Upper lobe of left lung (tissue), 6 donors: ENCODE results near the gene PKNOX2. TPM values are rescaled to one million over a fixed set of nuclear protein-coding genes. Genes with fewer than 3 reads are reported as not detected.
A peak's percentile ranks its signal among the peaks of the same experiment; 100 is the strongest.

ENCODE experiments used
- ATAC-seq, 2 donors: fragments of 200-7000 bp; cut with Tn5 transposase; one replicate each; pipeline ENCODE4 v1.9.1; 2022; ENCODE audit warnings: mild to moderate bottlenecking in 2 of 2, moderate library complexity in 2 of 2; ENCODE audit not compliant: low FRiP score in 2 of 2
- DNase-seq, 2 donors: peaks; one replicate each; pipeline ENCODE4 v3.0.0-alpha.2; 2019 to 2020
- H3K27ac ChIP-seq, 4 donors: fragments of 200-600 bp; sonication (generic); one replicate each; pipeline ENCODE4 v1.5.1; 2016 to 2019
- H3K27me3 ChIP-seq, 4 donors: fragments of 200-600 bp; sonication (generic); one replicate each; pipeline ENCODE4 v1.5.1; 2017 to 2019
- H3K36me3 ChIP-seq, 4 donors: fragments of 200-600 bp; sonication (generic); one replicate each; pipeline ENCODE4 v1.5.1; 2016 to 2019
- H3K4me1 ChIP-seq, 4 donors: fragments of 200-600 bp; sonication (generic); one replicate each; pipeline ENCODE4 v1.5.1; 2018 to 2019
- H3K4me3 ChIP-seq, 4 donors: fragments of 200-600 bp; sonication (generic); one replicate each; pipeline ENCODE4 v1.5.1; 2017 to 2019; ENCODE audit warnings: mild to moderate bottlenecking in 2 of 4, moderate library complexity in 1 of 4
- H3K9me3 ChIP-seq, 4 donors: fragments of 200-600 bp; sonication (generic); one replicate each; pipeline ENCODE4 v1.5.1; 2018 to 2019
- CTCF ChIP-seq, 6 experiments: fragments of 450-650 bp in 4 of 6; fragments of 200-600 bp in 2 of 6; sonication (generic) in 2 of 6; IDR thresholded peaks; one replicate each; pipeline ENCODE4 v1.5.1; 2016 to 2019; ENCODE audit warnings: antibody characterized with exemption in 6 of 6
- EP300 ChIP-seq, 4 donors: sonication (generic); formaldehyde crosslinking; IDR thresholded peaks; one replicate each; pipeline ENCODE4 v1.5.1; 2017; ENCODE audit warnings: antibody characterized with exemption in 4 of 4, control low read depth in 2 of 4
- POLR2A ChIP-seq, 4 donors: fragments of 450-650 bp; IDR thresholded peaks; one replicate each; pipeline ENCODE4 v1.5.1; 2016 to 2017; ENCODE audit warnings: antibody characterized with exemption in 4 of 4, mild to moderate bottlenecking in 2 of 4
- POLR2AphosphoS5 ChIP-seq, 2 donors: sonication (generic); formaldehyde crosslinking; IDR thresholded peaks; one replicate each; pipeline ENCODE4 v1.5.1; 2017; ENCODE audit warnings: antibody characterized with exemption in 2 of 2
- WGBS, 2 donors: methylation state at CpG; one replicate each; pipeline ENCODE4 v1.1.5; 2017 to 2018; 5-methylcytosine and 5-hydroxymethylcytosine counted together
- total RNA-seq, 6 donors: library from RNA; depleted of rRNA in 4 of 6; stranded (reverse); fragments of >200 nt in 4 of 6; gene quantifications; one replicate each; pipeline versions ENCODE4 v1.1.0 to v1.2.1, GENCODE V29; 2016 to 2021
- donor health status: DM: no; HTN: no; CAD: no; lungs with moderate emphysema.
- donor health status: DM: no; HTN: yes; CAD: no; lungs with severe emphysema.

Gene PKNOX2
- total RNA-seq, 6 donors from 2014 or later: 2.9 to 15.5 (median 8.4) TPM

- no peak for DNase-seq
- H3K27ac ChIP-seq: no peak overlapping the region
- WGBS, 2 donors: 82 to 88% methylated on average over 9 of the region's 9 CpGs
Observed at GRCh38 chr11:125299821-125300220, 135.3 kb downstream of the PKNOX2 start.

GRCh38 chr11:125300791-125301218, 136.3 kb downstream of the PKNOX2 start:
- Histone ChIP-seq H3K9me3 (no peaks in the 10 kb centered on the region), H3K27me3 (no peaks in the 10 kb centered on the region), H3K27ac (peak overlapping the region in 1 of 4 donors; percentile 25), H3K36me3 (no peaks in the 10 kb centered on the region), H3K4me3 (no peak overlapping the region), H3K4me1 (no peaks in the 10 kb centered on the region)
- TF ChIP-seq CTCF (IDR thresholded peaks at IDR 0.05) (no peak), POLR2AphosphoS5 (IDR thresholded peaks at IDR 0.05) (peak in 1 of 2 donors; percentile 16)
- DNase-seq: no peak
- WGBS, 2 donors: 46 to 56% methylated on average over 2 to 3 of the region's 3 CpGs
- peak in 1 of 2 donors; percentile 30 for ATAC-seq

More at GRCh38 chr11:125299821-125300220, 135.3 kb downstream of the PKNOX2 start:
- Histone ChIP-seq H3K4me1 (no peaks in the 10 kb centered on the region), H3K36me3 (no peaks in the 10 kb centered on the region), H3K27me3 (no peaks in the 10 kb centered on the region), H3K4me3 (no peak overlapping the region), H3K9me3 (no peaks in the 10 kb centered on the region)
- ATAC-seq: no peak
- TF ChIP-seq POLR2AphosphoS5 (IDR thresholded peaks at IDR 0.05) (no peak), EP300 (IDR thresholded peaks at IDR 0.05) (no peak), CTCF (IDR thresholded peaks at IDR 0.05) (no peak), POLR2A (IDR thresholded peaks at IDR 0.05) (no peak)

GRCh38 chr11:125301346-125301745, 136.8 kb downstream of the PKNOX2 start:
- H3K9me3 ChIP-seq: no peaks in the 10 kb centered on the region
- H3K4me3 ChIP-seq: no peak overlapping the region
- H3K27me3 ChIP-seq: no peaks in the 10 kb centered on the region
- ATAC-seq (no peak), DNase-seq (no peak)
- TF ChIP-seq EP300 (IDR thresholded peaks at IDR 0.05) (no peak), POLR2A (IDR thresholded peaks at IDR 0.05) (no peak), POLR2AphosphoS5 (IDR thresholded peaks at IDR 0.05) (no peak), CTCF (IDR thresholded peaks at IDR 0.05) (no peak)
- 59 to 74% methylated on average over 3 of the region's 3 CpGs for WGBS, 2 donors
- H3K27ac ChIP-seq: peak overlapping the region in 1 of 4 donors; percentile 25
- H3K4me1 ChIP-seq: no peaks in the 10 kb centered on the region
- no peaks in the 10 kb centered on the region for H3K36me3 ChIP-seq

GRCh38 chr11:125303186-125303585, 138.6 kb downstream of the PKNOX2 start:
- 91 to 92% methylated on average over 5 of the region's 5 CpGs for WGBS, 2 donors
- no peak for ATAC-seq

More at GRCh38 chr11:125303186-125303585, 138.6 kb downstream of the PKNOX2 start:
- Histone ChIP-seq H3K27me3 (no peaks in the 10 kb centered on the region), H3K9me3 (no peaks in the 10 kb centered on the region), H3K4me1 (no peaks in the 10 kb centered on the region), H3K4me3 (no peak overlapping the region), H3K27ac (no peak overlapping the region), H3K36me3 (no peaks in the 10 kb centered on the region)
- TF ChIP-seq EP300 (IDR thresholded peaks at IDR 0.05) (no peak), POLR2A (IDR thresholded peaks at IDR 0.05) (no peak), CTCF (IDR thresholded peaks at IDR 0.05) (no peak), POLR2AphosphoS5 (IDR thresholded peaks at IDR 0.05) (no peak)
- DNase-seq: no peak
